HepG2 (cell line): ENCODE data around the gene DHRS1. TPM values are rescaled to one million over a fixed set of nuclear protein-coding genes. Genes with fewer than 3 reads are reported as not detected.

Source experiments
- BRD4 ChIP-seq: sonication (generic); formaldehyde crosslinking; IDR thresholded peaks from 2 replicates; pipeline ENCODE4 v1.4.0; 2020; ENCODE audit warnings: missing genetic modification reagents
- DNMT1 ChIP-seq: sonication (generic); formaldehyde crosslinking; IDR thresholded peaks from 2 replicates; pipeline ENCODE4 v1.5.1; 2020; ENCODE audit warnings: mild to moderate bottlenecking, missing genetic modification reagents
- FOXM1 ChIP-seq: sonication (generic); formaldehyde crosslinking; IDR thresholded peaks from 2 replicates; pipeline ENCODE4 v1.5.0; 2020; ENCODE audit warnings: missing genetic modification reagents
- GFI1 ChIP-seq: sonication (generic); formaldehyde crosslinking; IDR thresholded peaks from 2 replicates; pipeline ENCODE4 v1.5.0; 2020; ENCODE audit warnings: missing genetic modification reagents, mild to moderate bottlenecking, borderline replicate concordance
- HNRNPUL1 ChIP-seq: fragments of 200-400 bp; formaldehyde crosslinking; IDR thresholded peaks from 2 replicates; pipeline ENCODE4 v1.6.1; 2017; ENCODE audit warnings: low read depth, mild to moderate bottlenecking, low read length, moderate library complexity
- PRMT3 ChIP-seq: sonication (generic); formaldehyde crosslinking; IDR thresholded peaks from 2 replicates; pipeline ENCODE4 v1.8.1; 2022; ENCODE audit warnings: low read depth, mild to moderate bottlenecking, moderate library complexity, missing genetic modification reagents, borderline replicate concordance
- REXO4 ChIP-seq: sonication (generic); formaldehyde crosslinking; IDR thresholded peaks from 2 replicates; pipeline ENCODE4 v1.8.0; 2022; ENCODE audit warnings: missing genetic modification reagents, mild to moderate bottlenecking, borderline replicate concordance
- RXRA ChIP-seq: sonication (generic); formaldehyde crosslinking; IDR thresholded peaks from 2 replicates; pipeline ENCODE4 v1.5.1; 2020; ENCODE audit warnings: missing genetic modification reagents
- THAP9 ChIP-seq: sonication (generic); formaldehyde crosslinking; IDR thresholded peaks from 2 replicates; pipeline ENCODE4; 2020; ENCODE audit warnings: missing genetic modification reagents, mild to moderate bottlenecking, borderline replicate concordance
- TSC22D2 ChIP-seq: sonication (generic); formaldehyde crosslinking; IDR thresholded peaks from 2 replicates; pipeline ENCODE4 v1.5.1; 2020; ENCODE audit warnings: missing genetic modification reagents, mild to moderate bottlenecking, borderline replicate concordance
- ZBTB34 ChIP-seq: sonication (generic); formaldehyde crosslinking; IDR thresholded peaks from 2 replicates; pipeline ENCODE4 v1.8.0; 2022; ENCODE audit warnings: mild to moderate bottlenecking, missing genetic modification reagents
- ZC3H13 ChIP-seq: sonication (generic); formaldehyde crosslinking; IDR thresholded peaks from 2 replicates; pipeline ENCODE4 v1.8.1; 2023; ENCODE audit warnings: mild to moderate bottlenecking, missing genetic modification reagents, moderate library complexity
- ZNF292 ChIP-seq: sonication (generic); formaldehyde crosslinking; IDR thresholded peaks from 2 replicates; pipeline ENCODE4 v1.8.1; 2022; ENCODE audit warnings: mild to moderate bottlenecking, low read depth, missing genetic modification reagents, borderline replicate concordance
- ZNF460 ChIP-seq: sonication (generic); formaldehyde crosslinking; IDR thresholded peaks from 2 replicates; pipeline ENCODE4 v1.5.1; 2020; ENCODE audit warnings: missing genetic modification reagents, mild to moderate bottlenecking, borderline replicate concordance
- ZNF597 ChIP-seq: sonication (generic); formaldehyde crosslinking; IDR thresholded peaks from 2 replicates; pipeline ENCODE4 v1.5.0; 2020; ENCODE audit warnings: missing genetic modification reagents
- ZNF746 ChIP-seq: sonication (generic); formaldehyde crosslinking; IDR thresholded peaks from 2 replicates; pipeline ENCODE4 v1.8.0; 2022; ENCODE audit warnings: mild to moderate bottlenecking, missing genetic modification reagents
- ZNF773 ChIP-seq: sonication (generic); formaldehyde crosslinking; IDR thresholded peaks from 2 replicates; pipeline ENCODE4 v1.4.0; 2020; ENCODE audit warnings: missing genetic modification reagents, borderline replicate concordance
- ZNF775 ChIP-seq: sonication (generic); formaldehyde crosslinking; IDR thresholded peaks from 2 replicates; pipeline ENCODE4 v1.4.0; 2020; ENCODE audit warnings: missing genetic modification reagents, mild to moderate bottlenecking, moderate library complexity, borderline replicate concordance
- ZNF790 ChIP-seq: sonication (generic); formaldehyde crosslinking; IDR thresholded peaks from 2 replicates; pipeline ENCODE4 v1.8.0; 2022; ENCODE audit warnings: missing genetic modification reagents, mild to moderate bottlenecking, borderline replicate concordance
- polyA plus RNA-seq, 8 experiments: library from polyadenylated mRNA; depleted of rRNA in 3 of 8; stranded (reverse) in 7 of 8; unstranded in 1 of 8; fragments of >200 nt; fragmentation: Illumina TruSeq in 4 of 8; extraction: Trizol in 4 of 8; gene quantifications; 2 replicates each; pipeline versions ENCODE4 v1.2.1 to v1.2.3, GENCODE V29; 2011 to 2016; ENCODE audit warnings: low read depth in 4 of 8, missing spikeins in 1 of 8, mixed read lengths in 1 of 8; ENCODE audit not compliant: insufficient read depth in 1 of 8
- total RNA-seq, 5 experiments: library from RNA; depleted of rRNA; stranded (reverse); fragments of >200 nt; fragmentation: Illumina TruSeq; extraction: Trizol; gene quantifications; 2 replicates each; pipeline ENCODE4 v1.2.3, GENCODE V29; 2016; ENCODE audit warnings: low read depth in 1 of 5
- TF ChIP-seq, protein P1 (sequence below): sonication (generic); formaldehyde crosslinking; conservative IDR thresholded peaks from 2 replicates; pipeline ENCODE4 v1.8.0; 2022; ENCODE audit warnings: missing genetic modification reagents

DHRS1 gene
- total and polyA plus RNA-seq, 2 of the 13 experiments (the other 11 are each of a cell fraction or from before 2014, with no cell fraction given) = 49.8 to 60.8 TPM

DNA sequence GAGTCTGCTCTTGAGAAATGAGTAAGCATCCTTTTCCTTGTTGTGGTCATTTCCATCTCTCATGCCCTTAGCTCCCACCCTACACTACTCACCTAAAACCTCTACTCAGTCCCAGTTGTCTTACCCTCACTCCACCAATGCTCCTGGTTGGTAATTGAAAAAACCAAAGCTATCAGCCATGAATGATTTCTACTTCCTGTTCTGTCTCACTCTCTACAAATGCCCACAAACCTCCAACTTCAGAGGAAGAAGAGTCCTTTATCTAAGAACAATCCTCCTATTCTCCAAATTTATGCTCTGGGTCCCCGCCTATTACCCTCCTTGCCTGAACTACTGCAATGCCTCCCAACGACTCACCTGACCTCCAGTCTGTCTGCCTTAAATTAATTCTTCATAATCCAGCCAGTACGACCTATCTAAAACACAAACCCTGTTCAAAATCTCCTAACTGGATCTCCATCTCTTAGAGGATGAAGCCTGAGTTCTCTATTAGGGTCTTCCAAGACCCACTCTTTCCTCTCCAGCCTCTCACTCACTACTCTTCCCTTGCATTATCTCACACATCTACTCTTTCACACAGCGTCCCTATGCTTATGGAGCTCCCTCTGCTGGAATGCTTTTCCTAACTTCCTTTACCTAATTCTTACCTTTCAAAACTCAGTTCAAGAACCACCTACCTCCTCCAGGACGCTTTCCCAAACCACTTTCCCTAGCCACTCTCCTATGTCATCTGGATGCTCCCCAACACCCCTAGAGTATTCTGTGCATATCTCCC lies 2.2 kb downstream of the DHRS1 start (continued):
- TF ChIP-seq REXO4 = no peak
- TF ChIP-seq TSC22D2 (CRISPR knock-in tag) = no peak
- TF ChIP-seq DNMT1 (CRISPR knock-in tag) = no peak
- TF ChIP-seq PRMT3 (CRISPR knock-in tag) = no peak
- no peak for TF ChIP-seq THAP9 (CRISPR knock-in tag)
- TF ChIP-seq ZNF597 (CRISPR knock-in tag) = no peak
- no peak for TF ChIP-seq ZNF790 (CRISPR knock-in tag)
- TF ChIP-seq ZNF460 = no peak
- TF ChIP-seq GFI1 (CRISPR knock-in tag) = no peak
- TF ChIP-seq ZNF746 (CRISPR knock-in tag) = no peak
- no peak for TF ChIP-seq ZNF775 (CRISPR knock-in tag)
- TF ChIP-seq BRD4 (CRISPR knock-in tag) = no peak; the same call in 1 of the 2 replicates
- no peak for TF ChIP-seq FOXM1 (CRISPR knock-in tag)
- TF ChIP-seq ZNF773 (CRISPR knock-in tag) = no peak
- no peak for TF ChIP-seq RXRA (CRISPR knock-in tag)
- TF ChIP-seq ZC3H13 (CRISPR knock-in tag) = no peak
- no peak for TF ChIP-seq ZNF292
- TF ChIP-seq, protein P1, sequence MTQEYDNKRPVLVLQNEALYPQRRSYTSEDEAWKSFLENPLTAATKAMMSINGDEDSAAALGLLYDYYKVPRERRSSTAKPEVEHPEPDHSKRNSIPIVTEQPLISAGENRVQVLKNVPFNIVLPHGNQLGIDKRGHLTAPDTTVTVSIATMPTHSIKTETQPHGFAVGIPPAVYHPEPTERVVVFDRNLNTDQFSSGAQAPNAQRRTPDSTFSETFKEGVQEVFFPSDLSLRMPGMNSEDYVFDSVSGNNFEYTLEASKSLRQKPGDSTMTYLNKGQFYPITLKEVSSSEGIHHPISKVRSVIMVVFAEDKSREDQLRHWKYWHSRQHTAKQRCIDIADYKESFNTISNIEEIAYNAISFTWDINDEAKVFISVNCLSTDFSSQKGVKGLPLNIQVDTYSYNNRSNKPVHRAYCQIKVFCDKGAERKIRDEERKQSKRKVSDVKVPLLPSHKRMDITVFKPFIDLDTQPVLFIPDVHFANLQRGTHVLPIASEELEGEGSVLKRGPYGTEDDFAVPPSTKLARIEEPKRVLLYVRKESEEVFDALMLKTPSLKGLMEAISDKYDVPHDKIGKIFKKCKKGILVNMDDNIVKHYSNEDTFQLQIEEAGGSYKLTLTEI (CRISPR knock-in tag) = no peak
- TF ChIP-seq ZBTB34 (CRISPR knock-in tag) = no peak
- no peak for TF ChIP-seq HNRNPUL1
